KMS-11 (cell line): ENCODE results near the gene DTL.

Source experiments
- H2AFZ ChIP-seq: fragments of 200-600 bp; sonication (generic); 2 replicates; pipeline ENCODE4 v1.6.1; 2016; ENCODE audit warnings: antibody characterized with exemption, mixed run types, low read depth
- H3K27ac ChIP-seq: fragments of 200-600 bp; sonication (generic); 2 replicates; pipeline ENCODE4 v1.6.1; 2016; ENCODE audit warnings: mild to moderate bottlenecking, mixed run types
- H3K27me3 ChIP-seq: fragments of 200-600 bp; sonication (generic); 2 replicates; pipeline ENCODE4 v1.6.1; 2017; ENCODE audit warnings: mild to moderate bottlenecking, low read depth, mixed run types, moderate library complexity; ENCODE audit not compliant: insufficient read depth
- H3K36me3 ChIP-seq: fragments of 200-600 bp; sonication (generic); 2 replicates; pipeline ENCODE4 v1.6.1; 2017; ENCODE audit warnings: mild to moderate bottlenecking, mixed run types; ENCODE audit not compliant: insufficient read depth
- H3K4me1 ChIP-seq: fragments of 200-600 bp; sonication (generic); 2 replicates; pipeline ENCODE4 v1.6.1; 2016; ENCODE audit warnings: mild to moderate bottlenecking, low read depth, mixed run types; ENCODE audit not compliant: poor library complexity, severe bottlenecking
- H3K4me2 ChIP-seq: fragments of 200-600 bp; sonication (generic); 2 replicates; pipeline ENCODE4 v1.7.0; 2016; ENCODE audit warnings: mild to moderate bottlenecking, mixed run types
- H3K4me3 ChIP-seq: fragments of 200-600 bp; sonication (generic); IDR thresholded peaks from 2 replicates; pipeline ENCODE4 v1.6.1; 2017; ENCODE audit warnings: low read depth, low read length, mixed read lengths; ENCODE audit not compliant: insufficient read depth
- H3K79me2 ChIP-seq: fragments of 200-600 bp; sonication (generic); 2 replicates; pipeline ENCODE4 v1.6.1; 2016; ENCODE audit warnings: low read depth, mixed run types; ENCODE audit not compliant: insufficient read depth
- H3K9ac ChIP-seq: fragments of 200-600 bp; sonication (generic); 2 replicates; pipeline ENCODE4 v1.6.1; 2016; ENCODE audit warnings: mild to moderate bottlenecking, mixed run types
- H4K20me1 ChIP-seq: fragments of 200-600 bp; sonication (generic); 2 replicates; pipeline ENCODE4 v1.6.1; 2016; ENCODE audit warnings: mild to moderate bottlenecking, mixed run types; ENCODE audit not compliant: insufficient read depth
- TF ChIP-seq, protein P1 (sequence below): fragments of 200-600 bp; sonication (generic); conservative IDR thresholded peaks from 2 replicates; pipeline ENCODE4 v1.6.1; 2017; ENCODE audit warnings: low read depth, mild to moderate bottlenecking, antibody characterized with exemption, low read length, moderate library complexity, mixed read lengths

Gene DTL

DNA sequence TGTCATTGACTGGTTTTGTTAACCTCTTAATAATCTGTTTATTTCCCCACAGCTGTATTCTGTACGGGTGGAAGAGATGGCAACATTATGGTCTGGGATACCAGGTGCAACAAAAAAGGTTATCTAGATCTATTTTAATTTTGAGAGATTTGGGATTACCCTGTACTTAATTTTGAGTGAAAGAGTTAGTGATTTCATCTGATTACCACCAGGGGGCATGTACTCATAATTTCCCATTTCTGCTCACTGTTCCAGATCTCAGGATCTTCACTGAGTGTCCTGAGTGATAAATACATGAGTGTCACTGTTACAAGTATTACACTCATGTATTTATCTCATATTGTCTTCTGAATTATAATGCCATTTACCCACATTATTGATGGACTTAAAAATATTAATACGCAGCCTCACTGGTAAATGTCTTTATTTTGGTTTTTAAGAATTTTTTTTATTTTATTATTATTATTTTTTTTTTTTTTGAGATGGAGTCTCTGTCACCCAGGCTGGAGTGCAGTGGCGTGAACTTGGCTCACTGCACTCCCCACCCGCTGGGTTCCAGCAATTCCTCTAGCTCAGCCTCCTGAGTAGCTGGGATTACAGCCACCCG, 27.4 kb downstream of the DTL start:
- TF ChIP-seq, protein P1, sequence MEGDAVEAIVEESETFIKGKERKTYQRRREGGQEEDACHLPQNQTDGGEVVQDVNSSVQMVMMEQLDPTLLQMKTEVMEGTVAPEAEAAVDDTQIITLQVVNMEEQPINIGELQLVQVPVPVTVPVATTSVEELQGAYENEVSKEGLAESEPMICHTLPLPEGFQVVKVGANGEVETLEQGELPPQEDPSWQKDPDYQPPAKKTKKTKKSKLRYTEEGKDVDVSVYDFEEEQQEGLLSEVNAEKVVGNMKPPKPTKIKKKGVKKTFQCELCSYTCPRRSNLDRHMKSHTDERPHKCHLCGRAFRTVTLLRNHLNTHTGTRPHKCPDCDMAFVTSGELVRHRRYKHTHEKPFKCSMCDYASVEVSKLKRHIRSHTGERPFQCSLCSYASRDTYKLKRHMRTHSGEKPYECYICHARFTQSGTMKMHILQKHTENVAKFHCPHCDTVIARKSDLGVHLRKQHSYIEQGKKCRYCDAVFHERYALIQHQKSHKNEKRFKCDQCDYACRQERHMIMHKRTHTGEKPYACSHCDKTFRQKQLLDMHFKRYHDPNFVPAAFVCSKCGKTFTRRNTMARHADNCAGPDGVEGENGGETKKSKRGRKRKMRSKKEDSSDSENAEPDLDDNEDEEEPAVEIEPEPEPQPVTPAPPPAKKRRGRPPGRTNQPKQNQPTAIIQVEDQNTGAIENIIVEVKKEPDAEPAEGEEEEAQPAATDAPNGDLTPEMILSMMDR, result peak; percentile 93
- H3K4me2 ChIP-seq, result no peak overlapping the region
- H2AFZ ChIP-seq, result no peak overlapping the region
- H3K4me1 ChIP-seq, result no peaks in the 10 kb centered on the region
- H4K20me1 ChIP-seq, result 0 out of 2 replicates have a peak, but pooled peaks cover 5% of the 10 kb centered on the region
- no peaks in the 10 kb centered on the region for H3K27me3 ChIP-seq
- no peaks in the 10 kb centered on the region; the same call in 1 of the 2 replicates for H3K36me3 ChIP-seq
- H3K27ac ChIP-seq, result no peak overlapping the region
- H3K9ac ChIP-seq, result no peak overlapping the region
- no peaks in the 10 kb centered on the region for H3K79me2 ChIP-seq
- H3K4me3 ChIP-seq, result no peak overlapping the region

DNA sequence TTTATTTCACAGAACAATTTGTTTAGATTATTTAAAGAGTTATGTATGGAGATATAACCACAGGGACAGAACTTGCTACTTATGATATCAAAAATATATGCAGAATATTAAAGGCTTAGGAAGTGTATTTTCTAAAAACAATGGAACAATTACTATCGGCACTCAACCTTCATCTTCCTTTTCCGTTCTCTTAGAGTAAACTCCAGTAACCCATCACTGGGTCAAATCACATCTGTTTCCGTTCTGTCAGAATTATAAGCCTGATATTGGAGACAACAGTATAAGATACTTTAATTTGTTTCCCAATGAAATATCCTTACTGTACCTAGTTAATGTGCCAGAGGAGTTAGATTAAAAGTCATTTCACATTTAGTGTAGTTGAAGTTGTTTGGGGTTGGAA, 32.2 kb downstream of the DTL start:
- TF ChIP-seq, protein P1, result no peak
- no peak overlapping the region for H3K27ac ChIP-seq
- no peak overlapping the region for H3K4me2 ChIP-seq
- H4K20me1 ChIP-seq, result 0 out of 2 replicates have a peak, but pooled peaks cover 5% of the 10 kb centered on the region
- H3K4me1 ChIP-seq, result no peaks in the 10 kb centered on the region
- peaks cover 12% of the 10 kb centered on the region; the same call in 1 of the 2 replicates for H3K36me3 ChIP-seq
- no peak overlapping the region for H3K4me3 ChIP-seq
- H3K79me2 ChIP-seq, result no peaks in the 10 kb centered on the region
- no peaks in the 10 kb centered on the region for H3K27me3 ChIP-seq
- H3K9ac ChIP-seq, result no peak overlapping the region
- no peak overlapping the region for H2AFZ ChIP-seq

DNA sequence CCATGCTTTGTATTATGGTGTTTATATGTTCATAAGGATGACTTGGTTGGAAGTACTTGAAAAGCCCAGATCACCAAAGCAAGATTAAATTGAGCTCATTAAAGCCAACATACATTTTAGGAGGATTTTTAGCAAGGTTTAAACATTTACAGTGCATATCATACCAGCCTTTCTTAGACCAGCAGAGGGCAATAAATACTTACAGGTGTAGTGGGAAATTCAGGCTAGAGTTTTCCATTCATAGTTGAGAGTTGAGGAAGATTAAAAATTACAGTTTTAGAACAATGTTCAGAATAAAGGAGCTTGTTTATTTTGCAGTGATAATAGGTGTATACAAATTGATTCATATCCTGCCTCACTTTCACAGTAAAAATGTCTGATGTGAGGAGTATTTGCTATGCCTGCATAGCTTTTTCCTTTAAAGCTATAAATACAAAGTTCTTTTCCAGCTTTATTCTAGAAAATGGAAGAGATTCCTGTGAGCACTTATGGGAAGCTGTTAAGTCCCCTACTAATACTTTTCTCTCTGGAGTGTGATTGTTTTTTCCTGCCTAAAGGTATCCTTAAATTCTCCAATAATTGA, 35.3 kb downstream of the DTL start:
- H3K36me3 ChIP-seq, result peaks cover 16% of the 10 kb centered on the region; the same call in 1 of the 2 replicates
- H3K4me3 ChIP-seq, result no peak overlapping the region
- H2AFZ ChIP-seq, result no peak overlapping the region
- H3K79me2 ChIP-seq, result no peaks in the 10 kb centered on the region
- H3K9ac ChIP-seq, result no peak overlapping the region
- no peaks in the 10 kb centered on the region; the same call in 1 of the 2 replicates for H4K20me1 ChIP-seq
- TF ChIP-seq, protein P1, result peak; percentile 87
- H3K27me3 ChIP-seq, result no peaks in the 10 kb centered on the region
- H3K4me1 ChIP-seq, result no peaks in the 10 kb centered on the region
- H3K27ac ChIP-seq, result no peak overlapping the region
- H3K4me2 ChIP-seq, result no peak overlapping the region

DNA sequence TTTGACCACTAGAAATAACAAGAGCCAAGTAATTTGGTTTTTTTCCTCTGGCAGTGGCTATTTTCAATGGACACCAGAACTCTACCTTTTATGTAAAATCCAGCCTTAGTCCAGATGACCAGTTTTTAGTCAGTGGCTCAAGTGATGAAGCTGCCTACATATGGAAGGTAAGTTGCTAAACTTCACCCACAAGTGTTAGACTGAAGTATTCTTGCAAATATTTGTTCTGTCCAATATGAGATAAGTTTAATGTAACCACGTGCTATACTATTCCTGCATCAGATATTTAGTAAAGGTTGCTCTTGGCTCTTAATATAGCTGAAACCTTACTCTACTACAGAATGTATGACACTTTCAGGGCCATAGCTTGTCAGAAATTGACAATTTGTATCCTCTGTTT, 36.5 kb downstream of the DTL start:
- TF ChIP-seq, protein P1, result no peak
- H3K4me3 ChIP-seq, result no peak overlapping the region
- H3K4me2 ChIP-seq, result no peak overlapping the region
- H4K20me1 ChIP-seq, result no peaks in the 10 kb centered on the region; the same call in 1 of the 2 replicates
- no peak overlapping the region for H3K27ac ChIP-seq
- H3K4me1 ChIP-seq, result no peaks in the 10 kb centered on the region
- no peak overlapping the region for H3K9ac ChIP-seq
- H2AFZ ChIP-seq, result no peak overlapping the region
- H3K79me2 ChIP-seq, result no peaks in the 10 kb centered on the region
- no peaks in the 10 kb centered on the region for H3K27me3 ChIP-seq
- H3K36me3 ChIP-seq, result peaks cover 20% of the 10 kb centered on the region; the same call in 1 of the 2 replicates
